IMR-90 (cell line): ENCODE measurements around the gene CENPU. TPM values are rescaled to one million over a fixed set of nuclear protein-coding genes. Genes with fewer than 3 reads are reported as not detected.

ENCODE experiments used
- ATAC-seq: fragments of 200-7000 bp; cut with Tn5 transposase; 2 replicates; pipeline ENCODE4 v1.9.1; 2020; ENCODE audit warnings: low read depth, mild to moderate bottlenecking, moderate library complexity
- BruUV-seq: library from RNA; stranded (reverse); fragments of 400-500 nt; replicated peaks from 2 replicates; lab custom pipeline; 2021; lab: Mats Ljungman, UMichigan
- CTCF ChIA-PET: fragments of 300-600 bp; formaldehyde crosslinking; extraction: SDS; loops from one replicate; lab custom pipeline; 2021; ENCODE audit warnings: antibody characterized with exemption; lab: Yijun Ruan, JAX
- POLR2A ChIA-PET: fragments of 300-600 bp; sonication (Branson Sonifier 250); formaldehyde crosslinking; loops from one replicate; lab custom pipeline; 2022; ENCODE audit warnings: antibody characterized with exemption; ENCODE audit not compliant: unreplicated experiment; lab: Charles Lee
- DNase-seq: peaks from one replicate; pipeline ENCODE4 v3.0.0; 2013
- H2AFZ ChIP-seq: replicated peaks from 2 replicates; pipeline ENCODE3; 2013; ENCODE audit warnings: low read length, mild to moderate bottlenecking; ENCODE audit not compliant: poor library complexity
- H2AK5ac ChIP-seq: 2 replicates; pipeline ENCODE4 v1.6.1; 2013; ENCODE audit warnings: low read depth, low read length, inconsistent platforms
- H2AK9ac ChIP-seq: replicated peaks from 2 replicates; pipeline ENCODE3; 2013; ENCODE audit warnings: mild to moderate bottlenecking, low read depth, low read length, moderate library complexity; ENCODE audit not compliant: poor library complexity
- H2BK120ac ChIP-seq: 2 replicates; pipeline ENCODE4 v1.6.1; 2013; ENCODE audit warnings: low read depth, low read length, inconsistent platforms
- H2BK15ac ChIP-seq: 3 replicates; pipeline ENCODE4 v1.6.1; 2013; ENCODE audit warnings: low read depth, low read length, inconsistent platforms
- H2BK20ac ChIP-seq: 2 replicates; pipeline ENCODE4 v1.6.1; 2013; ENCODE audit warnings: low read depth, mild to moderate bottlenecking, inconsistent platforms, low read length, moderate library complexity
- H2BK5ac ChIP-seq: 2 replicates; pipeline ENCODE4 v1.6.1; 2013; ENCODE audit warnings: mild to moderate bottlenecking, low read depth, low read length, inconsistent platforms; ENCODE audit not compliant: poor library complexity, severe bottlenecking
- H3K14ac ChIP-seq: replicated peaks from 2 replicates; pipeline ENCODE4 v1.6.1; 2013; ENCODE audit warnings: low read depth, low read length, inconsistent platforms
- H3K18ac ChIP-seq: 2 replicates; pipeline ENCODE4 v1.6.1; 2013; ENCODE audit warnings: low read depth, low read length, control low read depth
- H3K23ac ChIP-seq: 2 replicates; pipeline ENCODE4 v1.6.1; 2013; ENCODE audit warnings: low read depth, low read length, inconsistent platforms
- H3K27ac ChIP-seq: 2 replicates; pipeline ENCODE4 v1.5.1; 2013; ENCODE audit warnings: mild to moderate bottlenecking, control low read depth, low read length; ENCODE audit not compliant: insufficient read depth
- H3K27me3 ChIP-seq: 2 replicates; pipeline ENCODE4 v1.6.1; 2013; ENCODE audit warnings: low read length; ENCODE audit not compliant: control insufficient read depth, insufficient read depth
- H3K36me3 ChIP-seq: 2 replicates; pipeline ENCODE4 v1.6.1; 2013; ENCODE audit warnings: low read length, mixed read lengths; ENCODE audit not compliant: control insufficient read depth, insufficient read depth
- H3K4ac ChIP-seq: 2 replicates; pipeline ENCODE4 v1.6.1; 2013; ENCODE audit warnings: low read depth, low read length, inconsistent platforms
- H3K4me1 ChIP-seq: 2 replicates; pipeline ENCODE4 v1.6.1; 2013; ENCODE audit warnings: low read length, mixed read lengths; ENCODE audit not compliant: control insufficient read depth, insufficient read depth
- H3K4me2 ChIP-seq: 2 replicates; pipeline ENCODE4 v1.6.1; 2013; ENCODE audit warnings: low read depth, mild to moderate bottlenecking, control low read depth, low read length, moderate library complexity
- H3K4me3 ChIP-seq: 2 replicates; pipeline ENCODE4 v1.5.1; 2013; ENCODE audit warnings: low read depth, mild to moderate bottlenecking, control low read depth, low read length, moderate library complexity; ENCODE audit not compliant: insufficient read depth
- H3K56ac ChIP-seq: 2 replicates; pipeline ENCODE4 v1.6.1; 2013; ENCODE audit warnings: low read length, inconsistent platforms; ENCODE audit not compliant: insufficient read depth; ENCODE audit errors: extremely low read depth
- H3K79me1 ChIP-seq, 2 experiments: 2 replicates each; pipeline ENCODE4 v1.6.1; 2013; ENCODE audit warnings: low read length in 2 of 2, inconsistent platforms in 1 of 2, low read depth in 1 of 2
- H3K9ac ChIP-seq: 2 replicates; pipeline ENCODE4 v1.6.1; 2013; ENCODE audit warnings: low read depth, low read length, control low read depth
- H3K9me1 ChIP-seq: 2 replicates; pipeline ENCODE4 v1.6.1; 2013; ENCODE audit warnings: low read length, inconsistent platforms; ENCODE audit not compliant: insufficient read depth
- H3K9me3 ChIP-seq: 2 replicates; pipeline ENCODE4 v1.6.1; 2013; ENCODE audit warnings: low read length; ENCODE audit not compliant: control insufficient read depth, insufficient read depth
- H4K20me1 ChIP-seq: 2 replicates; pipeline ENCODE4 v1.6.1; 2013; ENCODE audit warnings: low read length, inconsistent platforms; ENCODE audit not compliant: insufficient read depth
- H4K5ac ChIP-seq: 2 replicates; pipeline ENCODE4 v1.6.1; 2013; ENCODE audit warnings: mild to moderate bottlenecking, low read depth, low read length, control low read depth
- H4K8ac ChIP-seq, 2 experiments: 2 replicates each; pipeline ENCODE4 v1.6.1; 2013; ENCODE audit warnings: low read depth in 2 of 2, low read length in 2 of 2, control low read depth in 1 of 2, inconsistent platforms in 1 of 2
- H4K91ac ChIP-seq: 2 replicates; pipeline ENCODE4 v1.6.1; 2013; ENCODE audit warnings: low read depth, low read length, inconsistent platforms; ENCODE audit not compliant: insufficient read depth
- BHLHE40 ChIP-seq: fragments of 150-350 bp; IDR thresholded peaks from 2 replicates; pipeline ENCODE4 v1.6.1; 2016; ENCODE audit warnings: mild to moderate bottlenecking, low read depth, low read length
- CEBPB ChIP-seq: IDR thresholded peaks from 2 replicates; pipeline ENCODE4 v1.6.1; 2012; ENCODE audit warnings: low read depth, low read length, improper control_type of control experiment
- CHD1 ChIP-seq: IDR thresholded peaks from 2 replicates; pipeline ENCODE4 v1.6.1; 2012; ENCODE audit warnings: low read depth, low read length, improper control_type of control experiment
- FOS ChIP-seq: fragments of 150-350 bp; IDR thresholded peaks from 2 replicates; pipeline ENCODE4 v1.6.1; 2016; ENCODE audit warnings: low read depth, low read length
- MAFK ChIP-seq: IDR thresholded peaks from 2 replicates; pipeline ENCODE4 v1.6.1; 2012; ENCODE audit warnings: low read depth, low read length, improper control_type of control experiment
- MAZ ChIP-seq: IDR thresholded peaks from 2 replicates; pipeline ENCODE4 v1.6.1; 2012; ENCODE audit warnings: low read depth, mild to moderate bottlenecking, low read length, improper control_type of control experiment, moderate library complexity, borderline replicate concordance
- MXI1 ChIP-seq: IDR thresholded peaks from 2 replicates; pipeline ENCODE4 v1.6.1; 2012; ENCODE audit warnings: low read depth, mild to moderate bottlenecking, low read length, moderate library complexity, borderline replicate concordance
- NFE2L2 ChIP-seq: fragments of 150-350 bp; IDR thresholded peaks from 2 replicates; pipeline ENCODE4 v1.6.1; 2016; ENCODE audit warnings: low read depth, mild to moderate bottlenecking, low read length
- POLR2A ChIP-seq: IDR thresholded peaks from 2 replicates; pipeline ENCODE4 v1.6.1; 2012; ENCODE audit warnings: mild to moderate bottlenecking, low read depth, low read length
- RAD21 ChIP-seq: IDR thresholded peaks from 2 replicates; pipeline ENCODE4 v1.6.1; 2012; ENCODE audit warnings: low read length, improper control_type of control experiment
- RCOR1 ChIP-seq: IDR thresholded peaks from 2 replicates; pipeline ENCODE4 v1.6.1; 2012; ENCODE audit warnings: mild to moderate bottlenecking, low read length, improper control_type of control experiment; ENCODE audit not compliant: insufficient replicate concordance
- RFX5 ChIP-seq: IDR thresholded peaks from 2 replicates; pipeline ENCODE4 v1.8.0; 2012; ENCODE audit warnings: low read depth, mild to moderate bottlenecking, low read length, moderate library complexity
- SMC3 ChIP-seq: fragments of 150-350 bp; IDR thresholded peaks from 2 replicates; pipeline ENCODE4 v1.6.1; 2016; ENCODE audit warnings: low read depth, mild to moderate bottlenecking, antibody characterized with exemption, low read length, moderate library complexity
- dilution Hi-C: fragments of 300-500 bp; cut with HindIII; formaldehyde crosslinking; loops from one replicate; pipeline ENCODE4 v1.14.3; 2018; ENCODE audit warnings: low sequenced_read_pairs; ENCODE audit not compliant: unreplicated experiment
- in situ Hi-C: fragments of 300-500 bp; cut with MboI; formaldehyde crosslinking; loops from 3 replicates; pipeline ENCODE4 v1.14.3; 2019; ENCODE audit warnings: low sequenced_read_pairs, inconsistent platforms, mixed read lengths
- intact Hi-C: fragments of 100-400 bp; cut with micrococcal nuclease; formaldehyde crosslinking; loops from 2 replicates; pipeline ENCODE4 v1.10.0; 2022
- polyA plus RNA-seq, 3 experiments: library from polyadenylated mRNA; depleted of rRNA; stranded (reverse); fragments of >200 nt; gene quantifications; 2 replicates each; pipeline ENCODE4 v1.2.3, GENCODE V29; 2012; ENCODE audit warnings: low replicate concordance in 1 of 3
- total RNA-seq: library from RNA; depleted of rRNA; stranded (reverse); fragments of >200 nt; gene quantifications from 2 replicates; pipeline ENCODE4 v1.2.3, GENCODE V29; 2012
- TF ChIP-seq, protein P1 (sequence below): fragments of 150-350 bp; IDR thresholded peaks from 2 replicates; pipeline ENCODE4 v1.6.1; 2016; ENCODE audit warnings: low read depth, mild to moderate bottlenecking, low read length, moderate library complexity, borderline replicate concordance
- TF ChIP-seq, protein P2 (sequence below): conservative IDR thresholded peaks from 2 replicates; pipeline ENCODE4 v1.5.1; 2012; ENCODE audit warnings: mild to moderate bottlenecking, low read depth, low read length, improper control_type of control experiment
- TF ChIP-seq, protein P3 (sequence below): fragments of 150-350 bp; IDR thresholded peaks from 2 replicates; pipeline ENCODE4 v1.6.1; 2017; ENCODE audit warnings: mild to moderate bottlenecking, antibody characterized with exemption, low read length, low read depth

Gene CENPU
- total and polyA plus RNA-seq, 2 of the 4 experiments (the other 2 are of a cell fraction): 13.6 to 14.6 TPM

DNA sequence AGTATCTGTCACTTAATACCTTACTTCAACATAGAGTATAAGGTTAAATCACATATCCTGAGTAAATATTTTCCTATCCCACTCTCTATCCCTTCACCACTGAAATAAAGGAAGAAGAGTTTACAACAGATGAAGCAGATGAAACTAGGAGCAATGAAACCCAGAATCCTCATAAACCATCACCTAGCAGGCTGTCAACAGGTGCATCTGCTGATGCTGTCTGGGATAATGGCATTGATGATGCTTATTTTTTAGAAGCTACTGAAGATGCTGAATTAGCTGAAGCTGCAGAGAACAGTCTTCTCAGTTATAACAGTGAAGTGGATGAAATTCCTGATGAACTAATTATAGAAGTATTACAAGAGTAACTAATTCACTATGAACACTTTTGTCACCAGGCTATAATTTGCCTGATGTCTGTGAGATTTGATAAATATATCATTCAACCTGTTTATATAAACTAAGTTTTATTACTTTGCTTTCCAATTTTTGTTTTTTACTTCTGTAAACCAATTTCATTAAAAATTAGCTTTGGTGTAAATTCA lies 39.4 kb downstream of the CENPU start:
- no peaks in the 10 kb centered on the region for H3K9me3 ChIP-seq
- dilution Hi-C loops (no loop called here), in situ Hi-C loops (no loop called here), intact Hi-C loops (no loop called here)
- H2AK5ac ChIP-seq: no peak overlapping the region
- H3K27ac ChIP-seq: no peak overlapping the region
- no TSS peak for BruUV-seq
- H3K4me2 ChIP-seq: no peak overlapping the region
- H3K9me1 ChIP-seq: no peaks in the 10 kb centered on the region
- H2AFZ ChIP-seq: no peak overlapping the region
- H2BK120ac ChIP-seq: no peak overlapping the region
- peaks cover 1% of the 10 kb centered on the region; the same call in 1 of the 2 replicates for H3K36me3 ChIP-seq
- H4K91ac ChIP-seq: no peak overlapping the region
- no peak overlapping the region; the same call in 2 of the 3 replicates for H2BK15ac ChIP-seq
- H3K23ac ChIP-seq: no peak overlapping the region
- CTCF ChIA-PET: interaction anchor here (1.1 kb wide), 1 partner anchor 9 kb away, joined by 3 read pairs; no protein-coding TSS in a partner anchor
- no peak overlapping the region for H2AK9ac ChIP-seq
- H2BK5ac ChIP-seq: no peak overlapping the region
- no peak overlapping the region for H3K4ac ChIP-seq
- peaks cover 2% of the 10 kb centered on the region; the same call in 1 of the 2 replicates for H3K4me1 ChIP-seq
- 0 out of 4 replicates have a peak, but pooled peaks cover 0 to 2% of the 10 kb centered on the region in 2 experiments for H3K79me1 ChIP-seq
- POLR2A ChIA-PET: no interaction called here
- no peak overlapping the region for H3K56ac ChIP-seq
- H3K27me3 ChIP-seq: no peaks in the 10 kb centered on the region
- no peak overlapping the region for H3K9ac ChIP-seq
- no peak overlapping the region for H2BK20ac ChIP-seq
- H3K14ac ChIP-seq: no peak overlapping the region
- DNase-seq: no peak
- ATAC-seq: no peak
- TF ChIP-seq BHLHE40 (no peak), NFE2L2 (no peak), SMC3 (no peak), CEBPB (no peak), RFX5 (no peak), FOS (no peak), MXI1 (no peak), POLR2A (no peak), MAZ (no peak), CHD1 (no peak), RAD21 (no peak), MAFK (no peak), RCOR1 (no peak)
- TF ChIP-seq, protein P1, sequence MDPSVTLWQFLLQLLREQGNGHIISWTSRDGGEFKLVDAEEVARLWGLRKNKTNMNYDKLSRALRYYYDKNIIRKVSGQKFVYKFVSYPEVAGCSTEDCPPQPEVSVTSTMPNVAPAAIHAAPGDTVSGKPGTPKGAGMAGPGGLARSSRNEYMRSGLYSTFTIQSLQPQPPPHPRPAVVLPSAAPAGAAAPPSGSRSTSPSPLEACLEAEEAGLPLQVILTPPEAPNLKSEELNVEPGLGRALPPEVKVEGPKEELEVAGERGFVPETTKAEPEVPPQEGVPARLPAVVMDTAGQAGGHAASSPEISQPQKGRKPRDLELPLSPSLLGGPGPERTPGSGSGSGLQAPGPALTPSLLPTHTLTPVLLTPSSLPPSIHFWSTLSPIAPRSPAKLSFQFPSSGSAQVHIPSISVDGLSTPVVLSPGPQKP: no peak
- TF ChIP-seq, protein P2, sequence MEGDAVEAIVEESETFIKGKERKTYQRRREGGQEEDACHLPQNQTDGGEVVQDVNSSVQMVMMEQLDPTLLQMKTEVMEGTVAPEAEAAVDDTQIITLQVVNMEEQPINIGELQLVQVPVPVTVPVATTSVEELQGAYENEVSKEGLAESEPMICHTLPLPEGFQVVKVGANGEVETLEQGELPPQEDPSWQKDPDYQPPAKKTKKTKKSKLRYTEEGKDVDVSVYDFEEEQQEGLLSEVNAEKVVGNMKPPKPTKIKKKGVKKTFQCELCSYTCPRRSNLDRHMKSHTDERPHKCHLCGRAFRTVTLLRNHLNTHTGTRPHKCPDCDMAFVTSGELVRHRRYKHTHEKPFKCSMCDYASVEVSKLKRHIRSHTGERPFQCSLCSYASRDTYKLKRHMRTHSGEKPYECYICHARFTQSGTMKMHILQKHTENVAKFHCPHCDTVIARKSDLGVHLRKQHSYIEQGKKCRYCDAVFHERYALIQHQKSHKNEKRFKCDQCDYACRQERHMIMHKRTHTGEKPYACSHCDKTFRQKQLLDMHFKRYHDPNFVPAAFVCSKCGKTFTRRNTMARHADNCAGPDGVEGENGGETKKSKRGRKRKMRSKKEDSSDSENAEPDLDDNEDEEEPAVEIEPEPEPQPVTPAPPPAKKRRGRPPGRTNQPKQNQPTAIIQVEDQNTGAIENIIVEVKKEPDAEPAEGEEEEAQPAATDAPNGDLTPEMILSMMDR: no peak
- TF ChIP-seq, protein P3, sequence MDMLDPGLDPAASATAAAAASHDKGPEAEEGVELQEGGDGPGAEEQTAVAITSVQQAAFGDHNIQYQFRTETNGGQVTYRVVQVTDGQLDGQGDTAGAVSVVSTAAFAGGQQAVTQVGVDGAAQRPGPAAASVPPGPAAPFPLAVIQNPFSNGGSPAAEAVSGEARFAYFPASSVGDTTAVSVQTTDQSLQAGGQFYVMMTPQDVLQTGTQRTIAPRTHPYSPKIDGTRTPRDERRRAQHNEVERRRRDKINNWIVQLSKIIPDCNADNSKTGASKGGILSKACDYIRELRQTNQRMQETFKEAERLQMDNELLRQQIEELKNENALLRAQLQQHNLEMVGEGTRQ: no peak
- H4K20me1 ChIP-seq: no peaks in the 10 kb centered on the region
- no peak overlapping the region for H4K8ac ChIP-seq
- no peak overlapping the region for H3K4me3 ChIP-seq
- H3K18ac ChIP-seq: no peak overlapping the region
- H4K5ac ChIP-seq: no peak overlapping the region
